OCI-LY7 (cell line): ENCODE results near the gene MAN1B1. TPM values are rescaled to one million over a fixed set of nuclear protein-coding genes. Genes with fewer than 3 reads are reported as not detected.

Experiments
- BruUV-seq: library from RNA; stranded (reverse); fragments of 400-500 nt; replicated peaks from 2 replicates; lab custom pipeline; 2021; lab: Mats Ljungman, UMichigan
- CTCF ChIA-PET: fragments of 300-600 bp; sonication (Branson Sonifier 250); formaldehyde crosslinking; loops from one replicate; lab custom pipeline; 2022; ENCODE audit warnings: antibody characterized with exemption; ENCODE audit not compliant: unreplicated experiment; lab: Charles Lee
- POLR2A ChIA-PET: fragments of 300-600 bp; sonication (Branson Sonifier 250); formaldehyde crosslinking; loops from one replicate; lab custom pipeline; 2022; ENCODE audit warnings: antibody characterized with exemption; lab: Charles Lee
- DNase-seq: peaks from one replicate; pipeline ENCODE4 v3.0.0-alpha.2; 2015; ENCODE audit warnings: low spot score
- H2AFZ ChIP-seq: fragments of 200-600 bp; sonication (generic), shearing (Covaris generic); 2 replicates; pipeline ENCODE4 v1.6.1; 2014; ENCODE audit warnings: mild to moderate bottlenecking, antibody characterized with exemption, low read length, moderate library complexity
- H3K27ac ChIP-seq: fragments of 200-600 bp; sonication (generic); 2 replicates; pipeline ENCODE4 v1.5.1; 2014; ENCODE audit warnings: mixed run types, low read depth, mild to moderate bottlenecking, moderate library complexity, low read length, inconsistent platforms; ENCODE audit not compliant: poor library complexity, severe bottlenecking
- H3K36me3 ChIP-seq: fragments of 200-600 bp; sonication (generic); 2 replicates; pipeline ENCODE4 v1.6.1; 2014; ENCODE audit warnings: mild to moderate bottlenecking, antibody characterized with exemption, low read length, moderate library complexity, mixed read lengths; ENCODE audit not compliant: insufficient read depth
- H3K4me1 ChIP-seq: fragments of 200-600 bp; sonication (generic); 2 replicates; pipeline ENCODE4 v1.5.1; 2014; ENCODE audit warnings: mild to moderate bottlenecking, low read length; ENCODE audit not compliant: insufficient read depth, poor library complexity, severe bottlenecking
- H3K4me2 ChIP-seq: fragments of 200-600 bp; sonication (generic); 2 replicates; pipeline ENCODE4 v1.6.1; 2014; ENCODE audit warnings: mild to moderate bottlenecking, low read length
- H3K4me3 ChIP-seq: fragments of 200-600 bp; sonication (generic); 2 replicates; pipeline ENCODE4 v1.5.1; 2014; ENCODE audit warnings: mild to moderate bottlenecking, low read depth, low read length; ENCODE audit not compliant: poor library complexity, severe bottlenecking
- H3K79me2 ChIP-seq: fragments of 200-600 bp; sonication (generic); 2 replicates; pipeline ENCODE4 v1.6.1; 2016; ENCODE audit warnings: low read depth, mild to moderate bottlenecking, low read length, moderate library complexity, mixed read lengths; ENCODE audit not compliant: insufficient read depth
- H3K9me2 ChIP-seq: fragments of 200-600 bp; sonication (generic); 2 replicates; pipeline ENCODE4 v1.6.1; 2016; ENCODE audit warnings: mild to moderate bottlenecking, low read length, mixed read lengths; ENCODE audit not compliant: insufficient read depth
- H3K9me3 ChIP-seq: fragments of 200-600 bp; sonication (generic); 2 replicates; pipeline ENCODE4 v1.6.1; 2014; ENCODE audit warnings: mild to moderate bottlenecking, mixed run types, low read length, mixed read lengths
- H4K20me1 ChIP-seq: fragments of 200-600 bp; sonication (generic); 2 replicates; pipeline ENCODE4 v1.6.1; 2014; ENCODE audit warnings: mild to moderate bottlenecking, antibody characterized with exemption, low read length, moderate library complexity, mixed read lengths; ENCODE audit not compliant: insufficient read depth
- CTCF ChIP-seq: fragments of 200-600 bp; sonication (generic); conservative IDR thresholded peaks from 2 replicates; pipeline ENCODE4 v1.5.1; 2014; ENCODE audit warnings: mild to moderate bottlenecking, antibody characterized with exemption, low read length, moderate library complexity, mixed read lengths
- EZH2phosphoT487 ChIP-seq: fragments of 200-600 bp; sonication (generic); IDR thresholded peaks from 2 replicates; pipeline ENCODE4 v1.6.1; 2018; ENCODE audit warnings: low read depth, borderline replicate concordance, mild to moderate bottlenecking, mixed run types, antibody characterized with exemption, low read length, moderate library complexity, mixed read lengths
- intact Hi-C: fragments of 100-400 bp; cut with micrococcal nuclease; formaldehyde crosslinking; loops from one replicate; pipeline ENCODE4 v1.10.0; 2022; ENCODE audit not compliant: unreplicated experiment
- total RNA-seq, 2 experiments: library from RNA; depleted of rRNA in 1 of 2; stranded (reverse); fragments of >200 nt in 1 of 2; shearing (Covaris generic) in 1 of 2; gene quantifications; 2 replicates each; pipeline ENCODE4 v1.2.3, GENCODE V29; 2014 to 2022

Gene MAN1B1
- total RNA-seq, 2 experiments from 2014 or later: 32.7 to 43.4 TPM

- no peak overlapping the region for H3K4me2 ChIP-seq
- H3K9me3 ChIP-seq: no peaks in the 10 kb centered on the region
- H3K9me2 ChIP-seq: no peaks in the 10 kb centered on the region
- no peak for DNase-seq
- no peak overlapping the region for H2AFZ ChIP-seq
- no peaks in the 10 kb centered on the region for H4K20me1 ChIP-seq
- no TSS peak for BruUV-seq
- POLR2A ChIA-PET: interaction anchor here (0.5 kb wide), 1 partner anchor 316 kb away, joined by 3 read pairs; no protein-coding TSS in a partner anchor
- CTCF ChIA-PET: no interaction called here
- no peak overlapping the region for H3K27ac ChIP-seq
- TF ChIP-seq EZH2phosphoT487 (no peak), CTCF (no peak)
- H3K4me1 ChIP-seq: no peaks in the 10 kb centered on the region
- no peaks in the 10 kb centered on the region for H3K36me3 ChIP-seq
- H3K79me2 ChIP-seq: no peaks in the 10 kb centered on the region
- no peak overlapping the region for H3K4me3 ChIP-seq
- intact Hi-C loops: no loop called here
Measured at GRCh38 chr9:137052998-137053943, 33.5 kb upstream of the MAN1B1 start.

- no peaks in the 10 kb centered on the region for H3K9me3 ChIP-seq
- no peak within 1 kb of the TSS for H3K27ac ChIP-seq
- no peaks in the 10 kb centered on the region for H3K9me2 ChIP-seq
- no peak within 1 kb of the TSS for H2AFZ ChIP-seq
- H3K4me1 ChIP-seq: no peaks in the 10 kb centered on the region
- BruUV-seq: no TSS peak
- intact Hi-C loops: no loop called here
- H3K79me2 ChIP-seq: no peaks in the 10 kb centered on the region
- H3K36me3 ChIP-seq: no peaks in the 10 kb centered on the region
- ChIA-PET CTCF (no interaction called here), POLR2A (interaction anchor here (0.5 kb wide), 1 partner anchor 258 kb away, joined by 4 read pairs; the partner anchor contains the start of gene CCDC183)
- TF ChIP-seq EZH2phosphoT487 (no peak), CTCF (no peak)
- no peaks in the 10 kb centered on the region for H4K20me1 ChIP-seq
- no peak within 1 kb of the TSS for H3K4me2 ChIP-seq
- no peak within 1 kb of the TSS for H3K4me3 ChIP-seq
- DNase-seq: no peak
Measured at GRCh38 chr9:137053944-137054931, 32.5 kb upstream of the MAN1B1 start, which contains the start of gene ENTPD2. TSS of gene ENTPD2 (minus strand) at chr9:137054061. CDS start at chr9:137053997, 64 bp downstream.
